HepG2 (cell line): ENCODE measurements around the gene TCERG1L. TPM values are rescaled to one million over a fixed set of nuclear protein-coding genes. Genes with fewer than 3 reads are reported as not detected.

Source experiments
- BHLHE40 ChIP-seq: IDR thresholded peaks from 2 replicates; pipeline ENCODE4 v1.6.1; 2011; ENCODE audit warnings: low read length, improper control_type of control experiment
- CAMTA2 ChIP-seq: sonication (generic); formaldehyde crosslinking; IDR thresholded peaks from 2 replicates; pipeline ENCODE4 v1.4.0; 2020; ENCODE audit warnings: mild to moderate bottlenecking, missing genetic modification reagents, borderline replicate concordance
- MLLT10 ChIP-seq: sonication (generic); formaldehyde crosslinking; IDR thresholded peaks from 2 replicates; pipeline ENCODE4 v1.4.0; 2020; ENCODE audit warnings: missing genetic modification reagents
- NR2C2 ChIP-seq: sonication (generic); formaldehyde crosslinking; IDR thresholded peaks from 2 replicates; pipeline ENCODE4 v1.4.0; 2020; ENCODE audit warnings: missing genetic modification reagents, mild to moderate bottlenecking, moderate library complexity, borderline replicate concordance
- SIX4 ChIP-seq: sonication (generic); formaldehyde crosslinking; IDR thresholded peaks from 2 replicates; pipeline ENCODE4 v1.4.0; 2020; ENCODE audit warnings: missing genetic modification reagents
- ZFY ChIP-seq: sonication (generic); formaldehyde crosslinking; IDR thresholded peaks from 2 replicates; pipeline ENCODE4 v1.4.0; 2020; ENCODE audit warnings: missing genetic modification reagents
- ZNF292 ChIP-seq: sonication (generic); formaldehyde crosslinking; IDR thresholded peaks from 2 replicates; pipeline ENCODE4 v1.8.1; 2022; ENCODE audit warnings: mild to moderate bottlenecking, low read depth, missing genetic modification reagents, borderline replicate concordance
- ZNF44 ChIP-seq: sonication (generic); formaldehyde crosslinking; IDR thresholded peaks from 2 replicates; pipeline ENCODE4 v1.5.1; 2020; ENCODE audit warnings: mild to moderate bottlenecking, missing genetic modification reagents
- ZNF558 ChIP-seq: sonication (generic); formaldehyde crosslinking; IDR thresholded peaks from 2 replicates; pipeline ENCODE4 v1.9.0; 2022; ENCODE audit warnings: mild to moderate bottlenecking, missing genetic modification reagents, borderline replicate concordance
- ZNF607 ChIP-seq: sonication (generic); formaldehyde crosslinking; IDR thresholded peaks from 2 replicates; pipeline ENCODE4 v1.5.1; 2020; ENCODE audit warnings: missing genetic modification reagents, mild to moderate bottlenecking, borderline replicate concordance
- polyA plus RNA-seq, 8 experiments: library from polyadenylated mRNA; depleted of rRNA in 3 of 8; stranded (reverse) in 7 of 8; unstranded in 1 of 8; fragments of >200 nt; fragmentation: Illumina TruSeq in 4 of 8; extraction: Trizol in 4 of 8; gene quantifications; 2 replicates each; pipeline versions ENCODE4 v1.2.1 to v1.2.3, GENCODE V29; 2011 to 2016; ENCODE audit warnings: low read depth in 4 of 8, missing spikeins in 1 of 8, mixed read lengths in 1 of 8; ENCODE audit not compliant: insufficient read depth in 1 of 8
- total RNA-seq, 5 experiments: library from RNA; depleted of rRNA; stranded (reverse); fragments of >200 nt; fragmentation: Illumina TruSeq; extraction: Trizol; gene quantifications; 2 replicates each; pipeline ENCODE4 v1.2.3, GENCODE V29; 2016; ENCODE audit warnings: low read depth in 1 of 5
- TF ChIP-seq, protein P1 (sequence below): sonication (generic); formaldehyde crosslinking; IDR thresholded peaks from 2 replicates; pipeline ENCODE4 v1.8.0; 2022; ENCODE audit warnings: mild to moderate bottlenecking, missing genetic modification reagents
- TF ChIP-seq, protein P2 (sequence below): sonication (generic); formaldehyde crosslinking; IDR thresholded peaks from 2 replicates; pipeline ENCODE4 v1.4.0; 2020; ENCODE audit warnings: missing genetic modification reagents
- TF ChIP-seq, protein P3 (sequence below): sonication (generic); formaldehyde crosslinking; IDR thresholded peaks from 2 replicates; pipeline ENCODE4 v1.4.0; 2020; ENCODE audit warnings: mild to moderate bottlenecking, low read depth, missing genetic modification reagents

The TCERG1L gene
- total and polyA plus RNA-seq, 2 of the 13 experiments (the other 11 are each of a cell fraction or from before 2014, with no cell fraction given) = not detected

DNA sequence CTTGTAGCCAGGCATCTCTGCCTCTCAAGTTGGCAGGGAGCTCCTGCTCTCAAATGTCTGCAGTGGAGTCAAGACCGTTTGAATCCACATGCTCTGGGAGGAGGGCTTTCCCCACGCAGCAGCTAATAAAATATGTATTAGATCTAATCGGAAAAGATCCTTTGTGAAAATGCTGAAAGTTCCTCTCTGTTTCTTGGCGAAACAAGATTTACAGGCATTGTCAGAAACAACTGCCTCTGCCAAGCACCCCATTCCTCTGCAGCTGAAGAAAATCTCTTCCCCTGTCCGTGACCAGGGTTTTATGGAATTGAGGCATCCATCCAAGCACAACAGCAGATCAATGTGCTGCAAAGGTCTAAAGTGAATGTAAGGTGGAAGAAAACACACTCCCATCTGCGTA lies 165.8 kb downstream of the TCERG1L start (continued):
- TF ChIP-seq, protein P1, sequence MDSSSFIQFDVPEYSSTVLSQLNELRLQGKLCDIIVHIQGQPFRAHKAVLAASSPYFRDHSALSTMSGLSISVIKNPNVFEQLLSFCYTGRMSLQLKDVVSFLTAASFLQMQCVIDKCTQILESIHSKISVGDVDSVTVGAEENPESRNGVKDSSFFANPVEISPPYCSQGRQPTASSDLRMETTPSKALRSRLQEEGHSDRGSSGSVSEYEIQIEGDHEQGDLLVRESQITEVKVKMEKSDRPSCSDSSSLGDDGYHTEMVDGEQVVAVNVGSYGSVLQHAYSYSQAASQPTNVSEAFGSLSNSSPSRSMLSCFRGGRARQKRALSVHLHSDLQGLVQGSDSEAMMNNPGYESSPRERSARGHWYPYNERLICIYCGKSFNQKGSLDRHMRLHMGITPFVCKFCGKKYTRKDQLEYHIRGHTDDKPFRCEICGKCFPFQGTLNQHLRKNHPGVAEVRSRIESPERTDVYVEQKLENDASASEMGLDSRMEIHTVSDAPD = no peak
- no peak for TF ChIP-seq MLLT10
- TF ChIP-seq ZFY (CRISPR knock-in tag) = no peak
- no peak for TF ChIP-seq ZNF558 (CRISPR knock-in tag)
- no peak for TF ChIP-seq ZNF607 (CRISPR knock-in tag)
- TF ChIP-seq, protein P2, sequence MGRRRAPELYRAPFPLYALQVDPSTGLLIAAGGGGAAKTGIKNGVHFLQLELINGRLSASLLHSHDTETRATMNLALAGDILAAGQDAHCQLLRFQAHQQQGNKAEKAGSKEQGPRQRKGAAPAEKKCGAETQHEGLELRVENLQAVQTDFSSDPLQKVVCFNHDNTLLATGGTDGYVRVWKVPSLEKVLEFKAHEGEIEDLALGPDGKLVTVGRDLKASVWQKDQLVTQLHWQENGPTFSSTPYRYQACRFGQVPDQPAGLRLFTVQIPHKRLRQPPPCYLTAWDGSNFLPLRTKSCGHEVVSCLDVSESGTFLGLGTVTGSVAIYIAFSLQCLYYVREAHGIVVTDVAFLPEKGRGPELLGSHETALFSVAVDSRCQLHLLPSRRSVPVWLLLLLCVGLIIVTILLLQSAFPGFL = no peak
- no peak for TF ChIP-seq BHLHE40
- no peak for TF ChIP-seq SIX4 (CRISPR knock-in tag)
- TF ChIP-seq, protein P3, sequence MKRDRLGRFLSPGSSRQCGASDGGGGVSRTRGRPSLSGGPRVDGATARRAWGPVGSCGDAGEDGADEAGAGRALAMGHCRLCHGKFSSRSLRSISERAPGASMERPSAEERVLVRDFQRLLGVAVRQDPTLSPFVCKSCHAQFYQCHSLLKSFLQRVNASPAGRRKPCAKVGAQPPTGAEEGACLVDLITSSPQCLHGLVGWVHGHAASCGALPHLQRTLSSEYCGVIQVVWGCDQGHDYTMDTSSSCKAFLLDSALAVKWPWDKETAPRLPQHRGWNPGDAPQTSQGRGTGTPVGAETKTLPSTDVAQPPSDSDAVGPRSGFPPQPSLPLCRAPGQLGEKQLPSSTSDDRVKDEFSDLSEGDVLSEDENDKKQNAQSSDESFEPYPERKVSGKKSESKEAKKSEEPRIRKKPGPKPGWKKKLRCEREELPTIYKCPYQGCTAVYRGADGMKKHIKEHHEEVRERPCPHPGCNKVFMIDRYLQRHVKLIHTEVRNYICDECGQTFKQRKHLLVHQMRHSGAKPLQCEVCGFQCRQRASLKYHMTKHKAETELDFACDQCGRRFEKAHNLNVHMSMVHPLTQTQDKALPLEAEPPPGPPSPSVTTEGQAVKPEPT (CRISPR knock-in tag) = no peak
- no peak for TF ChIP-seq CAMTA2 (CRISPR knock-in tag)
- no peak for TF ChIP-seq NR2C2 (CRISPR knock-in tag)
- TF ChIP-seq ZNF292 (CRISPR knock-in tag) = no peak
- no peak for TF ChIP-seq ZNF44 (CRISPR knock-in tag)
